ENCODE results near the gene SSPN.

DNA sequence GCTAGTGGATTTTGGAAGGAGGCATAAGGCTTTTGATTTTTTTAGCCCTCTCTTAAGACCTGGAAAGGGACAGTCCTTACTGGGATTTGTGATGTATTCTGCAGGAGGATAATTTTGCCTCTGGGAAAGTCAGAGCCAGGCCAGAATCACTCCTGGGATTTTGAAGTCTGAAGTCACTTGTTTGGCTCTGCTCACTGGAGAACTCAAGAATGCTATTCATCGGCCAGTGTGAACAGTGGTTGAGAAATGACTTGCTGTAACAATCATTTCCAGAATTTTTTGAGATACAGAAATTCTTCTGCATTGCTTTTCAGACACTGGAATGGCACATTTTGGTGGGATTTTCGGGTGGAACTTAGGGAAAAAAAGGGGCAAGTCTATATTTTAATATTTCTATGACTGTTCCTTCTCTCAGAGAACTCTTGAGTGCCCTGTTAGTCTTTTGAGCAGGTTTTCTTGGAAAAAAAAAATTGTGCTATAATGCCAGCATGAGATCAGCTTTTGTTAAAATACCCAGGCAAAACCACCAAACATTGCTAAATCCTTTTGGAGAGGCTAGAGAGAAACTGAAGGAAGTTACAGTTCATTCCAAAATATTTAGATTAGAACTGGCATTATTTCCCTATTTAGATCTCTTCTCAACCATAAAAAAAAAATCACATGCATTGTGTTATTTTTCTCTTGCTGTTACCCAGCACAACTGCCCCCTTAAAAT lies 44.5 kb upstream of the SSPN start:
- TF ChIP-seq POLR2A (IDR thresholded peaks at IDR 0.05) (no peak), CTCF (IDR thresholded peaks at IDR 0.05) (no peak), POLR2AphosphoS5 (IDR thresholded peaks at IDR 0.05; ENCODE audit: insufficient read depth in 1 of 2, low read depth in 1 of 2) (no peak)
